Measurements from ENCODE around the gene DIDO1. TPM values are rescaled to one million over a fixed set of nuclear protein-coding genes. Genes with fewer than 3 reads are reported as not detected.

Gene DIDO1
- total and polyA plus RNA-seq, 2 of the 13 experiments (the other 11 are each of a cell fraction or from before 2014, with no cell fraction given): 75.0 to 75.1 TPM

- TF ChIP-seq POLR2AphosphoS5 (IDR thresholded peaks at IDR 0.05; ENCODE audit: low read depth, low read length): peak; percentile 65
- peak; percentile 83; the same call in 1 of the 2 replicates for TF ChIP-seq ZNF891 (CRISPR knock-in tag; IDR thresholded peaks at IDR 0.05)
- peak; percentile 59 for TF ChIP-seq SP2 (CRISPR knock-in tag; IDR thresholded peaks at IDR 0.05)
- no peak for TF ChIP-seq EHMT2 (IDR thresholded peaks at IDR 0.05; ENCODE audit: borderline replicate concordance, low read depth, low read length)
- peak; percentile 78; the same call in 1 of the 2 replicates for TF ChIP-seq KMT2B (CRISPR knock-in tag; IDR thresholded peaks at IDR 0.05)
- TF ChIP-seq LCORL (IDR thresholded peaks at IDR 0.05): no peak
- peak; percentile 98 for TF ChIP-seq LCORL (CRISPR knock-in tag; IDR thresholded peaks at IDR 0.05)
- TF ChIP-seq EEA1 (CRISPR knock-in tag; IDR thresholded peaks at IDR 0.05; ENCODE audit: borderline replicate concordance): peak; percentile 35; the same call in 1 of the 2 replicates
- peak; percentile 90 for TF ChIP-seq DMAP1 (CRISPR knock-in tag; IDR thresholded peaks at IDR 0.05)
- TF ChIP-seq GPBP1L1 (CRISPR knock-in tag; IDR thresholded peaks at IDR 0.05): no peak
- peak; percentile 92; the same call in 1 of the 2 replicates for TF ChIP-seq ZNF850 (CRISPR knock-in tag; conservative IDR thresholded peaks at IDR 0.05)
- TF ChIP-seq DDIT3 (CRISPR knock-in tag; IDR thresholded peaks at IDR 0.05): no peak
- TF ChIP-seq SOX6 (IDR thresholded peaks at IDR 0.05): no peak
- TF ChIP-seq SOX6 (CRISPR knock-in tag; IDR thresholded peaks at IDR 0.05): peak; percentile 65
- TF ChIP-seq HNRNPLL (IDR thresholded peaks at IDR 0.05; ENCODE audit: low read depth, low read length, poor library complexity, severe bottlenecking): peak; percentile 74
- no peak for TF ChIP-seq MBD4 (IDR thresholded peaks at IDR 0.05; ENCODE audit: borderline replicate concordance, low read length)
- no peak; the same call in 1 of the 2 replicates for TF ChIP-seq EED (CRISPR knock-in tag; IDR thresholded peaks at IDR 0.05)
- TF ChIP-seq HNRNPL (IDR thresholded peaks at IDR 0.05; ENCODE audit: low read depth, low read length): peak; percentile 96; the same call in 1 of the 2 replicates
- peak; percentile 98; the same call in 1 of the 2 replicates for TF ChIP-seq ZNF558 (CRISPR knock-in tag; IDR thresholded peaks at IDR 0.05; ENCODE audit: borderline replicate concordance)
- 0 out of 2 replicates have a peak, but pooled peaks have one; percentile 41 for TF ChIP-seq ETV6 (CRISPR knock-in tag; conservative IDR thresholded peaks at IDR 0.05)
- no peak for TF ChIP-seq IKZF1 (IDR thresholded peaks at IDR 0.05)
- TF ChIP-seq PRDM4 (CRISPR knock-in tag; IDR thresholded peaks at IDR 0.05; ENCODE audit: borderline replicate concordance): peak; percentile 89; the same call in 1 of the 2 replicates
- TF ChIP-seq BHLHE40 (IDR thresholded peaks at IDR 0.05; ENCODE audit: low read length): peak; percentile 79
- TF ChIP-seq ZBTB44 (CRISPR knock-in tag; IDR thresholded peaks at IDR 0.05): peak; percentile 80
Measured at GRCh38 chr20:62953839-62954703, 27.8 kb upstream of the DIDO1 start (continued).

Data from HepG2 (cell line).